ENCODE results near the gene PIK3CD. TPM values are rescaled to one million over a fixed set of nuclear protein-coding genes. Genes with fewer than 3 reads are reported as not detected.
A peak's percentile ranks its signal among the peaks of the same experiment; 100 is the strongest.

PIK3CD gene
- total RNA-seq, 1 experiment from 2014 or later: 4.5 TPM

GRCh38 chr1:9658199-9658598 lies 6.7 kb downstream of the PIK3CD start:
- no peaks in the 10 kb centered on the region for H3K4me1 ChIP-seq (ENCODE audit: insufficient read depth, low read length)
- peaks cover under 1% of the 10 kb centered on the region; the same call in 1 of the 2 replicates for H3K27me3 ChIP-seq (ENCODE audit: low read length)
- H2AFZ ChIP-seq (ENCODE audit: low read length): no peak overlapping the region
- TF ChIP-seq EZH2phosphoT487 (IDR thresholded peaks at IDR 0.05; ENCODE audit: borderline replicate concordance, low read length) (no peak), EZH2 (IDR thresholded peaks at IDR 0.05; ENCODE audit: low read length, unreplicated experiment) (no peak)
- TF ChIP-seq, protein P1, sequence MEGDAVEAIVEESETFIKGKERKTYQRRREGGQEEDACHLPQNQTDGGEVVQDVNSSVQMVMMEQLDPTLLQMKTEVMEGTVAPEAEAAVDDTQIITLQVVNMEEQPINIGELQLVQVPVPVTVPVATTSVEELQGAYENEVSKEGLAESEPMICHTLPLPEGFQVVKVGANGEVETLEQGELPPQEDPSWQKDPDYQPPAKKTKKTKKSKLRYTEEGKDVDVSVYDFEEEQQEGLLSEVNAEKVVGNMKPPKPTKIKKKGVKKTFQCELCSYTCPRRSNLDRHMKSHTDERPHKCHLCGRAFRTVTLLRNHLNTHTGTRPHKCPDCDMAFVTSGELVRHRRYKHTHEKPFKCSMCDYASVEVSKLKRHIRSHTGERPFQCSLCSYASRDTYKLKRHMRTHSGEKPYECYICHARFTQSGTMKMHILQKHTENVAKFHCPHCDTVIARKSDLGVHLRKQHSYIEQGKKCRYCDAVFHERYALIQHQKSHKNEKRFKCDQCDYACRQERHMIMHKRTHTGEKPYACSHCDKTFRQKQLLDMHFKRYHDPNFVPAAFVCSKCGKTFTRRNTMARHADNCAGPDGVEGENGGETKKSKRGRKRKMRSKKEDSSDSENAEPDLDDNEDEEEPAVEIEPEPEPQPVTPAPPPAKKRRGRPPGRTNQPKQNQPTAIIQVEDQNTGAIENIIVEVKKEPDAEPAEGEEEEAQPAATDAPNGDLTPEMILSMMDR (conservative IDR thresholded peaks at IDR 0.05; ENCODE audit: low read depth, low read length): no peak
- H3K36me3 ChIP-seq (ENCODE audit: low read depth, low read length): no peaks in the 10 kb centered on the region
- H3F3A ChIP-seq (ENCODE audit: low read length, unreplicated experiment): no peaks in the 10 kb centered on the region
- no peak overlapping the region for H3K4me2 ChIP-seq (ENCODE audit: low read length)
- ChIA-PET POLR2A (ENCODE audit: unreplicated experiment) (no interaction called here), CTCF (no interaction called here)
- DNase-seq: no peak
- no TSS peak for BruUV-seq (replicated peaks)
- no peak overlapping the region for H3K9ac ChIP-seq (ENCODE audit: low read length)
- no peaks in the 10 kb centered on the region for H4K20me1 ChIP-seq (ENCODE audit: low read length)
- H3K9me3 ChIP-seq (ENCODE audit: low read length): no peaks in the 10 kb centered on the region
- H3K4me3 ChIP-seq (ENCODE audit: low read length): no peak overlapping the region
- H3K9me2 ChIP-seq (replicated peaks; ENCODE audit: low read length): no peaks in the 10 kb centered on the region
- H3K27ac ChIP-seq (ENCODE audit: low read length): no peak overlapping the region
- intact Hi-C loops (cut with micrococcal nuclease): no loop called here
- no peaks in the 10 kb centered on the region for H3K79me2 ChIP-seq (ENCODE audit: low read length)
- no peak for ATAC-seq

- Histone ChIP-seq H3K9me3 (ENCODE audit: low read length) (no peaks in the 10 kb centered on the region), H3K4me1 (ENCODE audit: insufficient read depth, low read length) (no peaks in the 10 kb centered on the region), H3K79me2 (ENCODE audit: low read length) (no peaks in the 10 kb centered on the region), H3K4me2 (ENCODE audit: low read length) (no peak overlapping the region), H3K4me3 (ENCODE audit: low read length) (no peak overlapping the region), H3K27me3 (ENCODE audit: low read length) (no peaks in the 10 kb centered on the region), H2AFZ (ENCODE audit: low read length) (no peak overlapping the region), H4K20me1 (ENCODE audit: low read length) (no peaks in the 10 kb centered on the region), H3K27ac (ENCODE audit: low read length) (no peak overlapping the region), H3K36me3 (ENCODE audit: low read depth, low read length) (no peaks in the 10 kb centered on the region), H3K9ac (ENCODE audit: low read length) (no peak overlapping the region), H3K9me2 (replicated peaks; ENCODE audit: low read length) (no peaks in the 10 kb centered on the region), H3F3A (ENCODE audit: low read length, unreplicated experiment) (no peaks in the 10 kb centered on the region)
- DNase-seq (peak; percentile 10), ATAC-seq (no peak)
- intact Hi-C loops (cut with micrococcal nuclease): no loop called here
- ChIA-PET CTCF (no interaction called here), POLR2A (ENCODE audit: unreplicated experiment) (no interaction called here)
- TF ChIP-seq EZH2 (IDR thresholded peaks at IDR 0.05; ENCODE audit: low read length, unreplicated experiment) (no peak), EZH2phosphoT487 (IDR thresholded peaks at IDR 0.05; ENCODE audit: borderline replicate concordance, low read length) (no peak)
- TF ChIP-seq, protein P1 (conservative IDR thresholded peaks at IDR 0.05; ENCODE audit: low read depth, low read length): no peak
- no TSS peak for BruUV-seq (replicated peaks)
These were observed 7.8 kb downstream of the PIK3CD start for GRCh38 chr1:9659328-9659727.

- no peak for DNase-seq
- ChIA-PET POLR2A (ENCODE audit: unreplicated experiment) (no interaction called here), CTCF (no interaction called here)
- Histone ChIP-seq H3K27ac (ENCODE audit: low read length) (no peak overlapping the region), H3K36me3 (ENCODE audit: low read depth, low read length) (no peaks in the 10 kb centered on the region), H3K4me1 (ENCODE audit: insufficient read depth, low read length) (no peaks in the 10 kb centered on the region), H3F3A (ENCODE audit: low read length, unreplicated experiment) (no peaks in the 10 kb centered on the region), H3K4me3 (ENCODE audit: low read length) (no peak overlapping the region), H4K20me1 (ENCODE audit: low read length) (no peaks in the 10 kb centered on the region), H3K79me2 (ENCODE audit: low read length) (no peaks in the 10 kb centered on the region), H3K4me2 (ENCODE audit: low read length) (no peak overlapping the region), H2AFZ (ENCODE audit: low read length) (no peak overlapping the region), H3K9ac (ENCODE audit: low read length) (no peak overlapping the region), H3K9me2 (replicated peaks; ENCODE audit: low read length) (no peaks in the 10 kb centered on the region), H3K9me3 (ENCODE audit: low read length) (no peaks in the 10 kb centered on the region), H3K27me3 (ENCODE audit: low read length) (no peaks in the 10 kb centered on the region)
- no peak for ATAC-seq
- BruUV-seq (replicated peaks): no TSS peak
- TF ChIP-seq EZH2 (IDR thresholded peaks at IDR 0.05; ENCODE audit: low read length, unreplicated experiment) (no peak), EZH2phosphoT487 (IDR thresholded peaks at IDR 0.05; ENCODE audit: borderline replicate concordance, low read length) (no peak)
- TF ChIP-seq, protein P1 (conservative IDR thresholded peaks at IDR 0.05; ENCODE audit: low read depth, low read length): no peak
- intact Hi-C loops (cut with micrococcal nuclease): no loop called here
These were observed 11.7 kb downstream of the PIK3CD start for GRCh38 chr1:9663257-9663656.
